SK-N-SH treated with all-trans-retinoic acid at 6 μM for 48 hours (cell line): ENCODE results near the gene ABCC11.
A peak's percentile ranks its signal among the peaks of the same experiment; 100 is the strongest.

ENCODE experiments used
- ATAC-seq: fragments of 200-7000 bp; cut with Tn5 transposase; 3 replicates; pipeline ENCODE4 v1.9.1; 2020; ENCODE audit warnings: mild to moderate bottlenecking, moderate library complexity
- ARNTL ChIP-seq: fragments of 450-650 bp; formaldehyde crosslinking; IDR thresholded peaks from 2 replicates; pipeline ENCODE4 v1.5.0; 2020; ENCODE audit warnings: low read depth, mild to moderate bottlenecking, moderate library complexity, borderline replicate concordance
- BACH2 ChIP-seq: fragments of 250-450 bp; sonication (Bioruptor Pico); IDR thresholded peaks from 2 replicates; pipeline ENCODE4 v1.9.0; 2021; ENCODE audit warnings: mild to moderate bottlenecking, borderline replicate concordance
- CREB5 ChIP-seq: fragments of 250-450 bp; sonication (Bioruptor Pico); IDR thresholded peaks from 2 replicates; pipeline ENCODE4 v1.5.1; 2020; ENCODE audit warnings: low read depth, mild to moderate bottlenecking, moderate library complexity
- CSDC2 ChIP-seq: fragments of 250-450 bp; sonication (Bioruptor Pico); IDR thresholded peaks from 2 replicates; pipeline ENCODE4 v1.5.0; 2020; ENCODE audit warnings: mild to moderate bottlenecking, moderate library complexity
- CSRNP3 ChIP-seq: fragments of 250-450 bp; sonication (Bioruptor Pico); IDR thresholded peaks from 2 replicates; pipeline ENCODE4 v1.5.1; 2021; ENCODE audit warnings: mild to moderate bottlenecking, moderate library complexity
- ESRRG ChIP-seq: fragments of 250-450 bp; sonication (Bioruptor Pico); IDR thresholded peaks from 2 replicates; pipeline ENCODE4 v1.6.1; 2021; ENCODE audit warnings: mild to moderate bottlenecking
- GLIS3 ChIP-seq: fragments of 250-450 bp; sonication (Bioruptor Pico); IDR thresholded peaks from 2 replicates; pipeline ENCODE4 v1.5.0; 2020; ENCODE audit warnings: mild to moderate bottlenecking, moderate library complexity
- ISL1 ChIP-seq: fragments of 250-450 bp; sonication (Bioruptor Pico); IDR thresholded peaks from 2 replicates; pipeline ENCODE4 v2.1.2; 2022; ENCODE audit warnings: mild to moderate bottlenecking, moderate library complexity
- OSR1 ChIP-seq: fragments of 250-450 bp; sonication (Bioruptor Pico); IDR thresholded peaks from 2 replicates; pipeline ENCODE4 v1.8.0; 2022; ENCODE audit warnings: moderate library complexity, mild to moderate bottlenecking, inconsistent platforms
- POU6F1 ChIP-seq: fragments of 250-450 bp; sonication (Bioruptor Pico); IDR thresholded peaks from 2 replicates; pipeline ENCODE4 v1.8.0; 2021; ENCODE audit warnings: low read depth, mild to moderate bottlenecking, moderate library complexity, borderline replicate concordance
- PPARA ChIP-seq: fragments of 250-450 bp; sonication (Bioruptor Pico); IDR thresholded peaks from 2 replicates; pipeline ENCODE4 v1.5.0; 2020; ENCODE audit warnings: mild to moderate bottlenecking, borderline replicate concordance
- RARB ChIP-seq: fragments of 250-450 bp; sonication (Bioruptor Pico); IDR thresholded peaks from 2 replicates; pipeline ENCODE4 v1.8.0; 2021; ENCODE audit warnings: mild to moderate bottlenecking, moderate library complexity
- TCF4 ChIP-seq: fragments of 250-450 bp; sonication (Bioruptor Pico); IDR thresholded peaks from 2 replicates; pipeline ENCODE4 v1.8.0; 2021; ENCODE audit warnings: mild to moderate bottlenecking, moderate library complexity, borderline replicate concordance
- TOX ChIP-seq: fragments of 250-450 bp; sonication (Bioruptor Pico); IDR thresholded peaks from 2 replicates; pipeline ENCODE4 v1.8.0; 2021; ENCODE audit warnings: mild to moderate bottlenecking, moderate library complexity, borderline replicate concordance
- TSHZ2 ChIP-seq: fragments of 250-450 bp; sonication (Bioruptor Pico); IDR thresholded peaks from 2 replicates; pipeline ENCODE4 v1.5.0; 2020; ENCODE audit warnings: mild to moderate bottlenecking, moderate library complexity
- ZC3H10 ChIP-seq: fragments of 250-450 bp; sonication (Bioruptor Pico); IDR thresholded peaks from 2 replicates; pipeline ENCODE4 v1.5.1; 2021; ENCODE audit warnings: mild to moderate bottlenecking, moderate library complexity
- ZFP3 ChIP-seq: fragments of 250-450 bp; sonication (Bioruptor Pico); IDR thresholded peaks from 2 replicates; pipeline ENCODE4 v1.5.0; 2020; ENCODE audit warnings: mild to moderate bottlenecking, moderate library complexity
- ZFP30 ChIP-seq: fragments of 450-650 bp; formaldehyde crosslinking; IDR thresholded peaks from 2 replicates; pipeline ENCODE4 v1.5.0; 2022; ENCODE audit warnings: mild to moderate bottlenecking, moderate library complexity
- ZNF565 ChIP-seq: fragments of 450-650 bp; formaldehyde crosslinking; conservative IDR thresholded peaks from 2 replicates; pipeline ENCODE4 v1.5.0; 2020; ENCODE audit warnings: low read depth, mild to moderate bottlenecking, moderate library complexity
- ZNF70 ChIP-seq: fragments of 450-650 bp; formaldehyde crosslinking; IDR thresholded peaks from 2 replicates; pipeline ENCODE4 v1.5.0; 2020; ENCODE audit warnings: mild to moderate bottlenecking, moderate library complexity
- ZNF8 ChIP-seq: fragments of 450-650 bp; formaldehyde crosslinking; IDR thresholded peaks from 2 replicates; pipeline ENCODE4 v1.5.0; 2020; ENCODE audit warnings: mild to moderate bottlenecking, moderate library complexity
- TF ChIP-seq, protein P1 (sequence below): fragments of 250-450 bp; sonication (Bioruptor Pico); IDR thresholded peaks from 2 replicates; pipeline ENCODE4 v1.8.0; 2020; ENCODE audit warnings: mild to moderate bottlenecking, moderate library complexity, borderline replicate concordance

Gene ABCC11

GRCh38 chr16:48234630-48235029, 12.7 kb downstream of the ABCC11 start:
- no peak for TF ChIP-seq BACH2 (CRISPR knock-in tag)
- no peak for TF ChIP-seq ZNF8 (CRISPR knock-in tag)
- no peak for TF ChIP-seq ZNF70
- TF ChIP-seq RARB, result no peak
- TF ChIP-seq PPARA (CRISPR knock-in tag), result no peak
- no peak for TF ChIP-seq GLIS3 (CRISPR knock-in tag)
- TF ChIP-seq POU6F1 (CRISPR knock-in tag), result no peak
- no peak for TF ChIP-seq TCF4
- no peak for TF ChIP-seq CREB5 (CRISPR knock-in tag)
- TF ChIP-seq, protein P1, sequence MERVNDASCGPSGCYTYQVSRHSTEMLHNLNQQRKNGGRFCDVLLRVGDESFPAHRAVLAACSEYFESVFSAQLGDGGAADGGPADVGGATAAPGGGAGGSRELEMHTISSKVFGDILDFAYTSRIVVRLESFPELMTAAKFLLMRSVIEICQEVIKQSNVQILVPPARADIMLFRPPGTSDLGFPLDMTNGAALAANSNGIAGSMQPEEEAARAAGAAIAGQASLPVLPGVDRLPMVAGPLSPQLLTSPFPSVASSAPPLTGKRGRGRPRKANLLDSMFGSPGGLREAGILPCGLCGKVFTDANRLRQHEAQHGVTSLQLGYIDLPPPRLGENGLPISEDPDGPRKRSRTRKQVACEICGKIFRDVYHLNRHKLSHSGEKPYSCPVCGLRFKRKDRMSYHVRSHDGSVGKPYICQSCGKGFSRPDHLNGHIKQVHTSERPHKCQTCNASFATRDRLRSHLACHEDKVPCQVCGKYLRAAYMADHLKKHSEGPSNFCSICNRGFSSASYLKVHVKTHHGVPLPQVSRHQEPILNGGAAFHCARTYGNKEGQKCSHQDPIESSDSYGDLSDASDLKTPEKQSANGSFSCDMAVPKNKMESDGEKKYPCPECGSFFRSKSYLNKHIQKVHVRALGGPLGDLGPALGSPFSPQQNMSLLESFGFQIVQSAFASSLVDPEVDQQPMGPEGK, result no peak
- no peak for TF ChIP-seq TSHZ2 (CRISPR knock-in tag)
- TF ChIP-seq ESRRG (CRISPR knock-in tag), result no peak
- no peak for ATAC-seq

- ATAC-seq, result no peak
These were observed 14.8 kb downstream of the ABCC11 start for GRCh38 chr16:48232493-48233040.

DNA sequence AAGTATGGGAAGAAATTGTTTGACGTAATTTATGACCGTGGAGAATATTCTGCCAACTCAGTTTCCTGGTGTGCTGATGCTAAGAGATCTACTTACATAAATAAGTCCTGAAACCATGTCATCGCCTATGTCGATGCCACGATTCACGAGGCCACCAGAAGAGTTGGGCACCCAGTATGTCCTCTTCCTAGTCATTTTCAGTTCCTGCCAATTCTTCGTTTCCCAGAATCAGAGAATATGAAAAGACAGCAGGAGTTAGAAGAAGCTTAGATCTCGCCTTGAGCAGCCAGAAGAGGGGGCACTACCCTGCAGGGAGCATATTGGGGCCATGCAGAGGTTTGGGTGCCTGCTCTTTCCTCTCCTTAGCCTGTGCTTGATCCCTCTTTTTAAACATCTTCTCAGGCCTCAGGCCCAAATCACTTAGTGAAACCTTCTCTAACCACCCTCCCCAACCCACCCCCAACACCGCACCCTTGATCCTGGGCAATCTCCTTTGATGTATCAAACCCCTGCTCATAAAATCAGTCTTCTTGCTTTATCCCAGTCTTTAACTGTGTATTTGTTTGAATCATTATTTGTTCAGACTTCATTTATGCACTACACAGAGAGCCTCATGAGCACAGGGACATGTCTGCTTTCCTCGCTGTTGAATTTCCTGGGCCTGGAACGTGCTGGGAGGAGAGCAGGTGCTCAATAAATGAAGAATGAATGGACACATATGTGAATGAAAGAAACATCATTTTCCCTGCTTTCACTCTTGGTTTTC, 15.4 kb downstream of the ABCC11 start:
- peak; percentile 92 for ATAC-seq
- TF ChIP-seq BACH2 (CRISPR knock-in tag) (no peak), OSR1 (CRISPR knock-in tag) (no peak), ZC3H10 (CRISPR knock-in tag) (no peak), ZFP30 (no peak), ZNF8 (CRISPR knock-in tag) (no peak), ISL1 (CRISPR knock-in tag) (no peak), TCF4 (no peak), PPARA (CRISPR knock-in tag) (no peak), ARNTL (no peak), ESRRG (CRISPR knock-in tag) (no peak), TOX (no peak), ZFP3 (CRISPR knock-in tag) (no peak), TSHZ2 (CRISPR knock-in tag) (no peak)

More at GRCh38 chr16:48232493-48233040, 14.8 kb downstream of the ABCC11 start:
- TF ChIP-seq ISL1 (CRISPR knock-in tag) (no peak), ZC3H10 (CRISPR knock-in tag) (no peak), ESRRG (CRISPR knock-in tag) (no peak), TCF4 (no peak), CSRNP3 (CRISPR knock-in tag) (no peak), ZNF565 (CRISPR knock-in tag) (no peak), CSDC2 (CRISPR knock-in tag) (no peak)
